NCI-H1092 treated with DMSO at 0.1 percent for 48 hours (cell line): ENCODE data around the gene TAC4.
A peak's percentile ranks its signal among the peaks of the same experiment; 100 is the strongest.

ENCODE experiments used
- DNase-seq: peaks from one replicate; lab custom pipeline; 2025; lab: John Stamatoyannopoulos, UW

TAC4 gene

DNA sequence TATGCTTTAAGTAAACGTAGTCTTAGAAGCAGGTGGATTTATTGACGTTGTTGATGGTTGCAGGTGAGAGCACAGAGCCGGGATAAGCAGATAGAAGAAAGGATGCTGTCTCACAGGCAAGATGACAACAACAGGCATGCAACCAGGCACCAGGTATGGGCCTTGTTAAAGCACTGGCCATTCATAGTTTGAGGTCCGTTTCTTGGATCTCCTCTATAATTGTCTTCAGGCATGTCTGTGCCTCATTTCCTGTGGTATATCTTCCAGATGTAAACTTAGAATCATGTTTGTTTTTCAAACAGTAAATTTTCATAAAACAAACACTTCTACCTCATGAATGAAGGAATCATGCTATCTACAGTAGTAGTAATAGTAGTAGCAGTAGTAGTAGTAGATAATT, 38.8 kb downstream of the TAC4 start:
- DNase-seq = no peak

GRCh38 chr17:49798738-49799137, 49.1 kb downstream of the TAC4 start:
- no peak for DNase-seq

DNA sequence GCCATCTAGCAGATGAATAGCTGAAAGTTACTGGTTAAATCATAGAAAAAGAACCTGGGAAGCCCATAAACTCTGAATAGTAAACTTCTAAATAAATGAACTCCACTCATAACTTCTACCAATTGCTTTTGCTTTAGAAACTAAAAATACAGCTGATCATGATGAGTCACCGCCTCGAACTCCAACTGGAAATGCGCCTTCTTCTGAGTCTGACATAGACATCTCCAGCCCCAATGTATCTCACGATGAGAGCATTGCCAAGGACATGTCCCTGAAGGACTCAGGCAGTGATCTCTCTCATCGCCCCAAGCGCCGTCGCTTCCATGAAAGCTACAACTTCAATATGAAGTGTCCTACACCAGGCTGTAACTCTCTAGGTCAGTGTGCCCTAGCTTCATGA, 49.7 kb downstream of the TAC4 start:
- no peak for DNase-seq

GRCh38 chr17:49795372-49795771, 52.5 kb downstream of the TAC4 start:
- DNase-seq = no peak

DNA sequence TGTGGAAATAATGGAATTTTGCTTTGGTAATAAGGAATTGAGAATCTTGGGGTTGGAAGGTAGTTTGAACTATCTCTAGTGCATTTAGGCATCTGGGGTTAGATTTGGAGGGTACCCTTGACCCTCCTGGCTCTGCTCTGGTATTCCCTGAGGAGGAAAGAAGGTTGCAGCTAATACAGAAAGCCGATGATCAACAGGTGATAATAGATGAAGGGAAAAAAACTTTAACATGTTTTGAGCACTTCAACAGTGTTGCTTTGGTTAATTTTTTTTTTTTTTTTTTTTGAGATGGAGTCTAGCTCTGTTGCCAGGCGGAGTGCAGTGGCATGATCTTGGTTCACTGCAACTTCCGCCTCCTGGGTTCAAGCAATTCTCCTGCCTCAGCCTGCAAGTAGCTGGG, 54.6 kb downstream of the TAC4 start:
- no peak for DNase-seq

DNA sequence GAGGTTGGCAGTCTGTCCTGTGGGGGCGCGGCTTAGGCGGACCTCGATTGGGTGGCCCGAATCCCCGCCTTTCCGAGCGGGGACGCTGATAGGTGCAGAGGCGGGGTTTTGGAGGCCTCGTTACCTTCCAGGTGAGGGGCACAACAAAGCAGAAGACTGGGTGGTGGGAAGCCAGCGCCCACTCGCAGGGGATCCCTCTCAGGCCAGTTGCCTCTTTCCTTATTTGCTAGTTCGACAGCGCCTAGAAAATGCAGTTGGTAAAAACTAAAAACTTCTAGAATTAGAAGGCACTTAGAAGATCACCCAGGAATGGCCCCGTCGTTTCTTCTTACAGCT, 58.7 kb downstream of the TAC4 start:
- DNase-seq = no peak

DNA sequence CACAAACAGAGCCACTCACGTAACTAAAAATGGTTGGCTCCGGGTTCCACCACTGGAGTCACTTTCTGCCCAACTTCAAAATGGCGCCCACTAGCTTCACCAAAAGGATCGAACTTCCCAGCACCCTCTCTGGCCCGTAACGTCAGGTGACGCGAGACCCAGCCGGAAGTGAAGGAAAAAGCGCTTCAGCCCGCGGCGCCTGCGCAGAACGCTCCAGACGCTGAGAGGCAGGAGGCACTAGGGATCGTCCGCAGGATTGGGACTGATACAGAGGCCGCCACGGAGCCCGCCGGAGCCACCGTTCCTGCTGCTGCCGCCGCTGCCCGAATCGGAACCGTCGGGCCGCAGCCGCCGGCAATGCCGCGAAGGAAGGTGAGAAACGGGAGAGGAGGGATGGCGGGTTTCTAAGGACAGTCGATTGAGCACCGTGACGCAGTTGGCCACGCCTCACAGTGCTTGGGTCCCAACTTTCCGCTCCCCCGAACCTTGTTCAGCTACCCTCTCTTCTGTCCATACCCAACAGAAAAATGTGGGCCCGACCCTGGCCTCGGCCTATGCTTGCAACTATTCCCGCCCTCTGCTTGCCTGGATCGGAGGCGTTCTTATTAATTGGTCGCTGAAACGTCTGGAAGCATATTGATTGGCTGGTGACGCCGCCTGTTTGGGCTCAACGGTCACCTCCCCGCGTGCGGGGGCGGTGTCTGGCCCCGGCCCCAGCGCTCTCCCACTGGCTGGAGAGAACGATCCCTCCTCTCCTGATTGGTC, 59.2 kb downstream of the TAC4 start, which contains the start of gene KAT7:
TSS of gene KAT7 (plus strand) at position 204 of the 765 bp plus-strand sequence. CDS start at position 358, 154 bp downstream.
- peak; percentile 99 for DNase-seq
